Measurements from ENCODE around the gene TUT1. TPM values are rescaled to one million over a fixed set of nuclear protein-coding genes. Genes with fewer than 3 reads are reported as not detected.
"Not testable (repeated sequence)": the region's sequence is repeated elsewhere in the genome, so short reads cannot be mapped to it uniquely, and the experiment has no call there.

TUT1 gene
- total RNA-seq, 4 donors from 2014 or later = 8.3 to 18.8 (median 14.2) TPM

DNA sequence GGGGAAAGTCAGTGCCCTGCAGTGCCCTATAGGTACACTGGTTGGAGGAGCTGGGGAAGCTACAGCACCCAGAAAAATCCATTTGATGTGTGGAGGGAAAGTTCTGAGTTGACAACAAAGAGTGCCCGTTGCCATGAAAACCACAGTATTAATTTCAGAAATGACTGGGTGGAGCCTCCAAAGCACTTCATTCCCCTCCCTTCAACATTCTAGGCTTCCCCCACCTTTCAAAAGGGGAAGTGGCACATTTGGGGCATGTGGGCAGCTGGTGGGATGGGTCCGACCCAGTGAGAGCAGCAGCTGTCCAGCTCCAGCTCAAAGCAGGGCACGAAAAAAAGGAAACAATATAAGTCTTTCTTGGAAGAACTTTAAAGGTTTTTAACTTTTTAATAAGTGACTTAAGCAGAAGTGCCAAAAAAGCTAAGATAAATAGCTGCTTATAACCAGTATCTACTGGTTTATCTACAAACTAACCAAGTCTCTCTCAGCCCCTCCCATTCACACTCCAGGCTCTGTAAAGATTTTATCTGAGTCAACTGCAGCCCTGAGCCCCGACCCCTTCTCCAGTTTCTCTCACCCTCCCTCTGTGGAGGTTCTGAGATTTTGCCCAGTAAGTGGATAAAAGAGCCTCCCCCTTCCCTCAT is 35.7 kb downstream of the TUT1 start:
- H3K36me3 ChIP-seq = peaks cover 0 to 22% (median 3%) of the 10 kb centered on the region in 3 donors
- H3K27me3 ChIP-seq = no peaks in the 10 kb centered on the region
- WGBS, 2 donors = 9% methylated on average over 4 of the region's 4 CpGs
- H3K4me1 ChIP-seq = peaks cover 12 to 95% (median 70%) of the 10 kb centered on the region in 4 donors
- H3K9me3 ChIP-seq = no peaks in the 10 kb centered on the region
- H3K27ac ChIP-seq = peak overlapping the region; percentile 75 to 98 (median 97)
- TF ChIP-seq EP300 (IDR thresholded peaks at IDR 0.05) = peak in 1 of 2 donors; percentile 28
- TF ChIP-seq POLR2A (IDR thresholded peaks at IDR 0.05) = no peak
- peak in 1 of 2 donors; percentile 31 for DNase-seq (ENCODE audit: low spot score in 2 of 2)
- peak overlapping the region; percentile 1 to 32 (median 8) for H3K4me3 ChIP-seq

DNA sequence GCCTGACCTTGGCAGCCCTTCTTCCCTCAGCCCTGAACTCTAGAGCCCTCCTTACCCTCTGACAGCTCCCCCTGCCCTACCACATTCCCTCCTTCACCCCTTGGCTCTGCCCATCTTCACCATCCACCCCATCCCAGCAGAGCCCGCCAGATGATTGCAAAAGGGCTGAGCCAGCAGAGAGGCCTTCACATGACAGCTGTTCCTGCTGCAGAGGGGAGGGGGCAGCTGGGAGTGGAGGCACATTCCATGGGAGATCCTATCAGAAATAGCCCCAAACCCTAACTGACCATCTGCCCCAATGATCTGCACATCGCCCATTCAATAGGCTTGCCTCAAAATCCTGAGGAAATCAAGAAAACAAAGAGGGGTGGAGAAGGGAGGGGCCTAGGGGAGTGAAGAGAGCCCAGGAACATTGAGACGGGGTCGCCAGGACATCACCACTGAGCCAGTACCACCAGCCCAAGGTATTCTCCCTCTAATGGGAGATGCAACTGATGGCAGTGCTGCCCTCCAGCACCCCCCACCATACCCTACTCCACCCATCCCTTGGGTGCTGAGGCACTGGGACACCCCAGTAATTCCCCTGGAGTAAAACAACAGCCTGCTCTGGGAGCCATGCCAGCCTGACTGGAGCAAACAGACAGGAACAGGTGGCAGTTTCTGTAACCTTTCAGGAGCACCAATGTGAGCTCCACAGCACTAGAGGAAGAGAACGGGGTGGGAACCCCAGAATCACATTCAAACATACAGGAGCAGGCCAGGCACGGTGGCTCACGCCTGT is 36.7 kb downstream of the TUT1 start:
- Histone ChIP-seq H3K27me3 (no peaks in the 10 kb centered on the region), H3K36me3 (peaks cover 0 to 18% (median 2%) of the 10 kb centered on the region in 3 donors), H3K4me1 (peaks cover 12 to 95% (median 72%) of the 10 kb centered on the region in 4 donors), H3K27ac (peak overlapping the region; percentile 75 to 98 (median 97)), H3K9me3 (no peaks in the 10 kb centered on the region), H3K4me3 (no peak overlapping the region)
- peak in 1 of 2 donors; percentile 43 for DNase-seq (ENCODE audit: low spot score in 2 of 2)
- TF ChIP-seq, protein P1, sequence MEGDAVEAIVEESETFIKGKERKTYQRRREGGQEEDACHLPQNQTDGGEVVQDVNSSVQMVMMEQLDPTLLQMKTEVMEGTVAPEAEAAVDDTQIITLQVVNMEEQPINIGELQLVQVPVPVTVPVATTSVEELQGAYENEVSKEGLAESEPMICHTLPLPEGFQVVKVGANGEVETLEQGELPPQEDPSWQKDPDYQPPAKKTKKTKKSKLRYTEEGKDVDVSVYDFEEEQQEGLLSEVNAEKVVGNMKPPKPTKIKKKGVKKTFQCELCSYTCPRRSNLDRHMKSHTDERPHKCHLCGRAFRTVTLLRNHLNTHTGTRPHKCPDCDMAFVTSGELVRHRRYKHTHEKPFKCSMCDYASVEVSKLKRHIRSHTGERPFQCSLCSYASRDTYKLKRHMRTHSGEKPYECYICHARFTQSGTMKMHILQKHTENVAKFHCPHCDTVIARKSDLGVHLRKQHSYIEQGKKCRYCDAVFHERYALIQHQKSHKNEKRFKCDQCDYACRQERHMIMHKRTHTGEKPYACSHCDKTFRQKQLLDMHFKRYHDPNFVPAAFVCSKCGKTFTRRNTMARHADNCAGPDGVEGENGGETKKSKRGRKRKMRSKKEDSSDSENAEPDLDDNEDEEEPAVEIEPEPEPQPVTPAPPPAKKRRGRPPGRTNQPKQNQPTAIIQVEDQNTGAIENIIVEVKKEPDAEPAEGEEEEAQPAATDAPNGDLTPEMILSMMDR (IDR thresholded peaks at IDR 0.05) = no peak
- TF ChIP-seq POLR2A (IDR thresholded peaks at IDR 0.05) (no peak), EP300 (IDR thresholded peaks at IDR 0.05) (no peak)
- 50 to 72% methylated on average over 5 to 7 of the region's 7 CpGs for WGBS, 2 donors

DNA sequence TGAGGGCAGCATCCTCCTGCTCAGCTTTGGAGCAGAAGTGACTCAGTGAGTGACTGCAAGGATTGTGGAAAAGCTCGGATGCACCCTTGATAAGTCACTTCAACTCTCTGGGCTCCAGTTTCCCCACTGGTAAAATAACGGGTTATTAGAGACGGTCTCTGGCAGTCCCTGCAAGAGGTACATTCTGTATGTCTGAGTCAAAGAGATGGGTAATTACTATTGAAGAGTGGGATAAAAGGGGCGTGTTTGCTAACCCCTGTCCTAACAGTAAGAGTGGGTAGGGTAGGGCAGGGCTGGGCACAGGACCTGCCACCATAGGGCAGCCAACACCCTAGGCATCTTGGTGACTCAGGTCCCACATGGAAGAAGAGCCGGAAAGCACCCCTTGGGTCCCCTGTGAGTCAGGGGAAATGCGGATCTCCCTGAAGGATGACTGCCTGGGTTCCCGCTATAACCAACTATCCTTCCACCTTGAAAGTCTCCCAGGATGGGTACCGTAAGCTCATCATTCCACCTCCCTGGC is 37.4 kb downstream of the TUT1 start:
- DNase-seq (ENCODE audit: low spot score in 2 of 2) = no peak
- peak overlapping the region; percentile 75 to 98 (median 97) for H3K27ac ChIP-seq
- 51 to 60% methylated on average over 8 of the region's 8 CpGs for WGBS, 2 donors
- H3K4me1 ChIP-seq = peaks cover 12 to 97% (median 77%) of the 10 kb centered on the region in 4 donors
- H3K27me3 ChIP-seq = no peaks in the 10 kb centered on the region
- peaks cover 0 to 11% (median 0%) of the 10 kb centered on the region in 3 donors for H3K36me3 ChIP-seq
- H3K4me3 ChIP-seq = peak overlapping the region in 3 of 4 donors; percentile 0 to 32 (median 10)
- TF ChIP-seq EP300 (IDR thresholded peaks at IDR 0.05) (no peak), POLR2A (IDR thresholded peaks at IDR 0.05) (no peak)
- TF ChIP-seq, protein P1 (IDR thresholded peaks at IDR 0.05) = no peak
- H3K9me3 ChIP-seq = no peaks in the 10 kb centered on the region

- 2 to 3% methylated on average over 15 of the region's 15 CpGs for WGBS, 2 donors
- Histone ChIP-seq H3K9me3 (no peaks in the 10 kb centered on the region), H3K4me1 (peaks cover 12 to 100% (median 83%) of the 10 kb centered on the region in 4 donors), H3K36me3 (peaks cover 0 to 4% (median 0%) of the 10 kb centered on the region in 3 donors), H3K4me3 (peak overlapping the region; percentile 0 to 32 (median 14)), H3K27ac (peak overlapping the region; percentile 75 to 98 (median 97)), H3K27me3 (no peaks in the 10 kb centered on the region)
- TF ChIP-seq, protein P1 (IDR thresholded peaks at IDR 0.05) = peak in 2 of 5 experiments; percentile 25 to 26
- TF ChIP-seq POLR2A (IDR thresholded peaks at IDR 0.05) = peak; percentile 25 to 73
- TF ChIP-seq EP300 (IDR thresholded peaks at IDR 0.05) = peak; percentile 79 to 97
- peak; percentile 79 to 83 for DNase-seq (ENCODE audit: low spot score in 2 of 2)
Observed at GRCh38 chr11:62553080-62553838, 38.1 kb downstream of the TUT1 start.

DNA sequence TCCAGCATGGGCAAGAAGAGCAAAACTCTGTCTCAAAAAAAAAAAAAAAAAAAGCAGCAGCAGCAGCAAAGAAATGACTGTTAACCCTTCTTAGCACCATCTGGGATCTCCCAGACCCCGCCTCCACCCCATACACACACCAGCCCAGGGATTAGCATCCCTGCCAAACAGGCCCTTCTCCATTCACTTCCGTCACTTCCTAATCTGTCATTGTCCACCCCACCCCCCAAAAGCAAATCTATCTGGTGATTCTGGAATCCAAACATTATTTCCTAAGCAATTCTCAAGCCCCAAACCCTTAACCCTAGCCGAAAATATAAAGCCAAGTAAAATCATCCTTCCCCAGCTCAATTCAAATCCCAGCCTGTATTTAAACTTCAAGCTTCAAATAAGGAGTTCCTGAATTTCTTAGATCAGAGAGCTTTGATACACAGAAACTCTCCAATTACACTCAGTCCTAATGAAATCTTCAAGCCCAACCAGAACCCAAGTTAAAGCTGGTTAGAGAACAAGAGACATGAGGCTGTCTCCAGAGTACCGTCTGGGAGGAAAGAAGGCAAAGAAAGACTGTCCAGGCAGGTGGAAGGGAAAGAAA is 38.7 kb downstream of the TUT1 start:
- Histone ChIP-seq H3K27me3 (no peaks in the 10 kb centered on the region), H3K4me3 (peak overlapping the region; percentile 0 to 32 (median 14)), H3K9me3 (no peaks in the 10 kb centered on the region), H3K36me3 (no peaks in the 10 kb centered on the region), H3K4me1 (peaks cover 12 to 100% (median 85%) of the 10 kb centered on the region in 4 donors), H3K27ac (peak overlapping the region; percentile 75 to 98 (median 97))
- DNase-seq (ENCODE audit: low spot score in 2 of 2) = no peak
- TF ChIP-seq POLR2A (IDR thresholded peaks at IDR 0.05) (no peak), EP300 (IDR thresholded peaks at IDR 0.05) (no peak)
- TF ChIP-seq, protein P1 (IDR thresholded peaks at IDR 0.05) = no peak
- 13 to 22% methylated on average over 4 of the region's 4 CpGs for WGBS, 2 donors

DNA sequence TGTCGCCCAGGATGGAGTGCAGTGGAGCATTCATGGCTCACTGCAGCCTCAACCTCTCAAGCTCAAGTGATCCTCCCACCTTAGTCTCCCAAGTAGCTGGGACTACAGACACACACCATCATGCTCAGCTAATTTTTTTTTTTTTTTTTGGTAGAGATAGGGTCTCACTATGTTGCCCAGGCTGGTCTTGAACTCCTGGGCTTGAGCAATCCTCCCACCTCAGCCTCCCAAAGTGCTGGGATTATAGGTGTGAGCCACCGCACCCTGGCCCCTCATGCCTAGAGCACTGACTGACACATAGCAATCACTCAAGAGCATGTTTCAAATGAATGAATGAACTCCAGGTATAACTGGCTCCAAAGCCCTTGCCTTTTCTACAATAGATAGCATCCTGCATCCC is 40.8 kb downstream of the TUT1 start:
- H3K27ac ChIP-seq = peak overlapping the region in 3 of 4 donors; percentile 96 to 98 (median 98)
- 91 to 92% methylated on average over 2 of the region's 2 CpGs for WGBS, 2 donors
- H3K4me3 ChIP-seq; H3K36me3 ChIP-seq; H3K27me3 ChIP-seq; DNase-seq (ENCODE audit: low spot score in 2 of 2); H3K9me3 ChIP-seq: not testable (repeated sequence)
- H3K4me1 ChIP-seq = peaks cover 3 to 82% (median 67%) of the 10 kb centered on the region in 4 donors
